HTERT RPE-1 (cell line): ENCODE results near the gene MAN2A1.
"Not testable (repeated sequence)": the region's sequence is repeated elsewhere in the genome, so short reads cannot be mapped to it uniquely, and the experiment has no call there.

ENCODE experiments used
- in situ Hi-C: fragments of 300-500 bp; cut with MboI; formaldehyde crosslinking; loops from 4 replicates; pipeline ENCODE4 v1.14.3; 2020; ENCODE audit warnings: low sequenced_read_pairs

MAN2A1 gene

DNA sequence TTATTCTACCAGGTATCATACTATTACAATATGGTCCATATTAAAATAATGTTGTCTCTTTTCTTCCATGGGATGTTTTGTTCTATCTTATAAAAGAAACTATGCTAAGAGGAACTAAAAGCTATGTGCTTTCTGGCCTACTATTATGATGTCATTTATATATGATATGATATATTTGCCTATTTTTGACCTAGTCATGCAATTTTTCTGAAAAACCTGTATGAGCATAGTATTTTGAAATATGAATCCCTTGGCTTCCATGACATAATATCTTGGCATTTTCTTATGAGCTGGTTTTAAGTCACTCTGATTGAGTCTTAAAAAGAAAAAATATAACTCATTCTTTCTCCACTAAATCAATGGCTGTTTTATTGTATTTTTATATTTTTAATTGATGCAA lies 60.7 kb downstream of the MAN2A1 start:
- in situ Hi-C loops: no loop called here

- in situ Hi-C loops: no loop called here
Observed at GRCh38 chr5:109753279-109753678, 63.6 kb downstream of the MAN2A1 start.

GRCh38 chr5:109754319-109754718 lies 64.6 kb downstream of the MAN2A1 start:
- in situ Hi-C loops: no loop called here

- in situ Hi-C loops: no loop called here
Observed at GRCh38 chr5:109755761-109756160, 66.0 kb downstream of the MAN2A1 start.

DNA sequence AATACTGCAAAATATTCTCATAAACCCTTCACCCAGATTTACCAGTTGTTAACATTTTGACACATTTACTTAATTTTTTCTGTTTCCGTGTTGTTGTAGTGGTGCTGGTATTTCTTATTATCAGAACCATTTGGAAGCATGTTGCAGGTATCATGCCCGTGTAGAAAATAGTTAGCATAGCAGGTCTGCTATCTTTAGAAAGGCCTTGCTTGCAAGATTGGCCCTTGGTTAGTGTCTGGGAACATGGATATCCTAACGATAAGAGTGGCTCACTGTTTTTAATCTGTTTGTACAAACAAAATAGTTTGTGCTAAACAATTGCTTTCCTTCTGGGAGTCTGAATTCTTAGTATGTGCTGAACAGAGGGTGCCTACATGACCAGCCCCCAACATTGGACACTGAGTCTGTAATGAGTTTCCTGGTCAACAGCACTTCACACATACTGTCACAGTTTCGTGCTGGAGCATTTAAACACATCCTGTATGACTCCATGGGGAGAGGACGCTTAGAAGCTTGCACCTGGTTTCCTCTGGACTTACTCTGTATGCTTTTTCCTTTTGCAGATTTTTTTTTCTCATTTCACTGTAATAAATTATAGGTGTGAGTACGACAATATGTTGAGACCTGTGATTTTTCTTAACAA lies 66.9 kb downstream of the MAN2A1 start:
- in situ Hi-C loops: no loop called here

- in situ Hi-C loops: no loop called here
Observed at GRCh38 chr5:109757490-109757889, 67.8 kb downstream of the MAN2A1 start.

- in situ Hi-C loops: no loop called here
Observed at GRCh38 chr5:109759306-109759705, 69.6 kb downstream of the MAN2A1 start.

GRCh38 chr5:109760130-109760529 lies 70.4 kb downstream of the MAN2A1 start:
- in situ Hi-C loops: not testable (repeated sequence)

- in situ Hi-C loops: no loop called here
Observed at GRCh38 chr5:109762821-109763220, 73.1 kb downstream of the MAN2A1 start.

GRCh38 chr5:109767184-109767995 lies 77.7 kb downstream of the MAN2A1 start:
- in situ Hi-C loops: no loop called here

- in situ Hi-C loops: no loop called here
Observed at GRCh38 chr5:109767997-109768396, 78.3 kb downstream of the MAN2A1 start.

DNA sequence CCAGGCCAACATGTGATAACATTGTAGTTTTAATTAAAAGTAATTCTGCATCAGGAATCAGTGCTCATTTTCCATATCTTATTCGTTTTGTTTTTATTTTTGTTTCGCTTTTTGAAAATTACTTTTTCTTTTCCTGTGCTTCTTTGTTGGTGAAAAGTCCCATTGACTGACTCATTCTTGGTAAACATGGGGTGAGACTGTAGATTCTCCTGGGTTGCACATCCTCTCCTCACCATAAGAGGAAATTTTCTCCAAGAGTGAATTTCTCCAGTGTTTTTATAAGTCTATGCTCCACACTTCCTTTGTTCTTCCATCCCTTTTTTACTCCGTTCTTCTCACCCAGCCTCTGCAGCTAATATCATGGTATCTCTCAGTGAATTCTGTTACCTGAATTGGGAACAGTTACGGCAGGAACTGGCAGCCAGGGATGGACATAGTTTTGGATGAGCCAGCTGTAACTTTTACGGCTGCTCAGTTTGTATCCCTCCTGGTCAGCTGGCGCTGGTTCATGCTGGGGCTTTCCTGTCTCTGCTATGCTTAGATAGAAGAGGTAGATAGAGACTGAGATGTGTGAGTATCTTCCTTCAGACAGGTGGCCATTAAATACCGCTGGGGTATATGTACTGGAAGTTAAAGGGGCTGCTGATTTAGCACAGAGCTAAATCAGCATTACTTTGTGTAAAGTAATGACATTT lies 80.0 kb downstream of the MAN2A1 start:
- in situ Hi-C loops: no loop called here

DNA sequence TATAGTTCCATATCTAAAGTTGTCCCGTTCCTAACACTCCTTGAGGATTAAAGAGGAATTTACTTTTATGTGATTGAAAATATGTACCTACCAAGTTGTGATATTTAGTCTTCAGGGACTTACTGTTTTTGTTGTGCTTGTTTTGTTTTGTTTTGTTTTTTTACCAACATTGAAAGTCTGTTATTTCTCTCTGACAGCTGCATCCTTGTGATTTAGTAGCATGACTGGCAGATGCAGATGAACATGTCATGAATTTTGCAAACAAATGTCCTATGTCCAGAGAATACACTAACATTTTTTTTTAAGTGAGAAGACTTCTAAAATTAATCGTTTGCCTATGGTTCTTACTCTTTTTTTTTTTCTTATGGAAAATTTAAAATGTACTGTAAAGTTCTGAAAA lies 85.4 kb downstream of the MAN2A1 start:
- in situ Hi-C loops: no loop called here

GRCh38 chr5:109779036-109779735 lies 89.5 kb downstream of the MAN2A1 start:
- in situ Hi-C loops: no loop called here

GRCh38 chr5:109784687-109785086 lies 95.0 kb downstream of the MAN2A1 start:
- in situ Hi-C loops: no loop called here

- in situ Hi-C loops: no loop called here
Observed at GRCh38 chr5:109786206-109786855, 96.6 kb downstream of the MAN2A1 start.

DNA sequence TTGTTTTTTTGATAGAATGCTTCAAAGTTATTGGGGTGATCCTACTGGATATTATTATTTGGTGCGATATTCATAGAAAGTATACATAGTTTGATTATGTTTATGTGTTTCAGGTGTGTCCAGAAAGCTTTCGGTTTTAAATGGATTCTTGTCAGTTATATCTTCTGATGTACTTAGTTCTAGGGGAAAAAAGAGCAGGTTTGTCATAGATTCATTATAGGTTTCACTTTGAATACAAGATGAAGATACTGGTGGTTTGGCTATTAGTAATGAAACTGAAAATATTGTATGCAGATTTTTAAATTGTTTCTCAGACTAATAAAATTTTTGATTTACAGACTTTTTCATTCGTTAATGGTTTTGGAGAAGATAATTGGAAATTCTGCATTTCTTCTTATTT lies 98.9 kb downstream of the MAN2A1 start:
- in situ Hi-C loops: no loop called here

DNA sequence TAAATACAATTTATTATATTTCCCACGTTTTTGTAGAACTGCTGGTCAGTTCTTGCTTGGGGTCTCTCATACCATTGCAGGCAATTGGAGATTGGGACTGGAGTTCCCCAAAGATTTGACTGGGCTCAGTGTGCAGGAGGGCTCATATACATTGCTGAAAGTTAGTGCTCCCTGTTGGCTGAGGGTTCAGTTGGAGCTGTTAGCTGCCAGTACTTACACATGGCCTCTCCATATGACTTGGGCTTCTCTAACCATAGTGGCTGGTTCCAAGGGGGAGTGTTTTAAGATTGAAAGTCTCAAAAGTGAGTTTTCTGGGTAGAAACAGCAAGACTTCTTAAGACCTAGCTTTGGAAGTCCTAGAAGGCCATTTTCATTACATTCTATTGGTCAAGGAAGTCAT lies 102.9 kb downstream of the MAN2A1 start:
- in situ Hi-C loops: no loop called here

GRCh38 chr5:109803854-109804253 lies 114.1 kb downstream of the MAN2A1 start:
- in situ Hi-C loops: no loop called here

- in situ Hi-C loops: no loop called here
Observed at GRCh38 chr5:109805472-109805871, 115.7 kb downstream of the MAN2A1 start.

- in situ Hi-C loops: no loop called here
Observed at GRCh38 chr5:109805883-109806282, 116.2 kb downstream of the MAN2A1 start.
